Measurements from ENCODE around the gene BNC2.
"Not testable (repeated sequence)": the region's sequence is repeated elsewhere in the genome, so short reads cannot be mapped to it uniquely, and the experiment has no call there.

The BNC2 gene

GRCh38 chr9:16542290-16542689 lies 328.2 kb downstream of the BNC2 start:
- no peak for DNase-seq (ENCODE audit: low read depth in 2 of 2)

DNA sequence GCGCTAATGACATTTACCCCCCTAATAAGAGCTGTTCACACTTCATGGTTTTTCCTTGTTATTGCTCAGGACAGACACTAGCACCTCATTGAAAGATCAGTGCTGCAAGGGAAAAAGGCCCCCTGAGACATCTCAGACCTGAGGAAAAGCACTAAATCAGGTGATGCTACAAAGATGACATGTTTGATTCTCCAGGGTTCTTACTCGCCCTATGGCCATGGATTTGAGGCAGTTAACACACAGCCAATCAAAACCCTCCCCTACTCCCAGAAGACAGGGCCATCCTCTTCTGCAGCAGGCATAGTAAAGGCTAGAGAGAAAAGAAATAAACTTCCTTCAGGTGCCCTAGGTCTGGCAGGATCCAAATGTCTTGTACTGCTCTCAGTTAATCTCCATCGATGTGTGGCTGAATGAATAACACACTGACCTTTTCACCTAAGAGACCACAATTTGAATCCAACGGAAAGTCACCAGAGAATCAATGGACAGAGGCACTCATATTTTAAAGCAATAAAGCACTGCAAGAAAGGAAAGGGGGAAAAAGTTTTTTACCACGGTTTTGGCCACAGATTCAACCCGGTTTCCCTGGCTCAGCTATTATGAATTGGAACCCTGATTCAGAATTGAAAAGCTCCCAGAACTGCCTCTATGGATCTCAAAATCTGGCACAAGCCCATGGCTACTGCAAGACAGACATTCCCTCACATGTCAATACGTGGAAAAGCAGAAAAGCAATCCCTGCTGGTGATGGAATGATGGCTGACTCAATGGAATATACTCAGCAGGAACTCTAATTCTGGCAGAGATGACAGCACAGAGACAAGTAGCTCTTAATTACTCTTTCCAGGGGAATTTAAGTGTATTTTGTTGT lies 329.5 kb downstream of the BNC2 start:
- DNase-seq (ENCODE audit: low read depth in 2 of 2) = no peak

DNA sequence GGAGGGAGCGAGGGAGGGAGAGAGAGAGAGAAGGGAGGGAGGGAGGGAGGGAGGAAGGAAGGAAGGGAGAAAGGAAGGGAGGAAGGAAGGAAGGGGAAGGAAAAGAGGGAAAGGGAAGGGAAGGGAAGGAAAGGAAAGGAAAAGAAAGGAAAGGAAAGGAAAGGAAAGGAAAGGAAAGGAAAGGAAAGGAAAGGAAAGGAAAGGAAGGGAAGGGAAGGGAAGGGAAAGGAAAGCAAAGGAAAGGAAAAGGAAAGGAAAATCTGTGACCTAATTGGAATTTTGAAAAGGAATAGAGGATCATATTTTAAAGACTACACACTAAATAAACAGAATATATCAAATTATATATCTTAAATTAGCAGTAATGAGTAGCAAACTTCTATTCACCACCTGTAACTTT lies 330.8 kb downstream of the BNC2 start:
- not testable (repeated sequence) for DNase-seq (ENCODE audit: low read depth in 2 of 2)

- no peak for DNase-seq (ENCODE audit: low read depth in 2 of 2)
Measured at GRCh38 chr9:16535555-16535954, 334.9 kb downstream of the BNC2 start.

DNA sequence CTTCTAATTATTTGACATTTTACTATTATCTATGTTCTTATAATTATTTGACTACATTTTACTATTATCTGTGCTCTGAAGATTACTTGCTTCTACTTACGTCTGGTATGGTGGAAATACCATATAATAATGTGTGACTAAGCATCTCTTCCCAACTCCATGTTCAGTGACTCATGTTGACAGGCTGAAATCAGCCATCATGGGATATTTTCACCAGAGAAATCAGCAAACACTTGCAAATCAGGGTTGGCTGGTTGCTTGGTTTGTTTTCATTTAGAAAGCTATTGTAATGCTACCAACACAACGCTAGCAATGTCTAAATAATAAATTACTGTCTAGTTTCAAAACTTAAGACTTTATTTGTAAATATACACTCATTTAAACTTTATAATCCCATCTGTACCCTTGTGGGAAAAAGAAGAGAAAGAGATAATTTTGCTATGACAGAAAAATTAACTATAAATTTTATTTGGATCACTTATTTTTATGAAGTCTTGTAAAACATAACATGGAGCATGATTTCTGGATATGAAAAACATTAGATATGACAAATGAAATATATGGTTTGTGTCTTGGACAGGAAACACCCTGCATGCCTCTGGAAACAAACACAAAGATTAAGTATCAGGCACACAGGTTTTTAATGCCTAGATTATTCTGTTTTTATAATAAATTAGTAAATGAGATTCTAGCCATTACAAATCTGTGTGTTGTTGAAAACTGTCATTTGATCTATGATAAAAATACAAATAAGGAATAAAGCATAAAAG lies 337.6 kb downstream of the BNC2 start:
- no peak for DNase-seq (ENCODE audit: low read depth in 2 of 2)

DNA sequence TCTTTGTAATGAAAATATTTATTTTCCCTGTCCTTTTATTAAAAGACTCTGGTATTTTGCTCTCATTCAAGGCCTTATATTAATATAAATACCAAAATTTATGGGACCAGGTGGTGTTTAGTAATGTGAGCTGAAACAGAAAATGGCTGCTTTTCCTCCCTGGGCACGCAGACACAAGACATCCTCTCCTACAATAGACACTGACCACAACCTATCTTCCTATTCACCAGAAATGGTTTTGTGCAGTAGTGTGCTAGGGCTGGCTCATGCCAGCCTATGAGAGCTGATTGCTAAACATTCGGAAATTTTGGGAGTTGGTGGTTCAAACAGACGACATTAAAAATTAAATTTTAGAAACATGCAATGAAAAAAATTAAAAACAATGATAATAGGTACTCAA lies 338.2 kb downstream of the BNC2 start:
- no peak for DNase-seq (ENCODE audit: low read depth in 2 of 2)

DNA sequence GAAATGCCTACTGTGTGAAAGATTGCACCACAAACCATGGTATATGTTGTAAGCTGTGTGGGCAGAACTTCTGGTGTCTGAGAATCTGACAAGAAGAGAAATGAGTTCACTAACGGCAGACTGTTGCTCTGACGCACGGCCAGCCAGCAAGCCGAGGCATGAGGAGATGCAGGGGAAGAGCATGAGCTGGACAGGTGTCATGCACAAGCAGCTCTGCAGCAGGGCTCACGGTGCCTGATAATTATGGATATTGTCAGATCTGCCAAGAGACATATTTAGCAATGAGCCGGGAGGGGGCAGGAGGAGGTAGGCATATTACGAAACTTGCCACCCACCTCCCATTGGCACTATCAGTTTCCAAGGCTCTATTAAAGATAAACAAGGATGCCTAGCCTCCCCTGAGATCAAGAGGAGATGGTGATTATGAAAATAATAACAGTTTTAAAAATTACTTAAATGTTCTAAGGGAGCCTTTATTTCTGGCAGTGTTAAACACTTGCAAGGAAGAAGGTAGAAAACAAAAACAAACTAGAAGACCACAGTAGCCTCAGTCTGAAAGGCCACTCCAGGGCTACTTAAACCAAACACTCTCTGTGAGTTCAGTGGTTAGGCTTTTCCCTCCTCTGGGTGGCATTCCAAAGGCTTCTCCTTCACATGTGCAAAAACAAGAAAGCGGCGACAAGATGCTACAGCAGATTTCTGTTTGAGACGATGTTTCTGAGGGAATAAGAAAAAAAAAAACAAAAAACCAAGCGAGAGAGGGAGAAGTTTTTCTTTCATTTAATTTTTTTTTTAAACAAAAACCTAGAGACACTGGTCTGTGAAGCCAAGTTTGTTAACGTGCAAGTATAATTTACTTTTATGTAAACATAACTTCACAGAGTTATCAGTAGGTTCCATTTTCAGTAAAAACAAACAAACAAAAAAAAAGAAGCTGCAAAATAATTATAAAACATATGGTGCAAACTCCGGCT lies 339.5 kb downstream of the BNC2 start:
- no peak for DNase-seq (ENCODE audit: low read depth in 2 of 2)

- DNase-seq (ENCODE audit: low read depth in 2 of 2) = no peak
Measured at GRCh38 chr9:16527573-16527972, 342.9 kb downstream of the BNC2 start.

DNA sequence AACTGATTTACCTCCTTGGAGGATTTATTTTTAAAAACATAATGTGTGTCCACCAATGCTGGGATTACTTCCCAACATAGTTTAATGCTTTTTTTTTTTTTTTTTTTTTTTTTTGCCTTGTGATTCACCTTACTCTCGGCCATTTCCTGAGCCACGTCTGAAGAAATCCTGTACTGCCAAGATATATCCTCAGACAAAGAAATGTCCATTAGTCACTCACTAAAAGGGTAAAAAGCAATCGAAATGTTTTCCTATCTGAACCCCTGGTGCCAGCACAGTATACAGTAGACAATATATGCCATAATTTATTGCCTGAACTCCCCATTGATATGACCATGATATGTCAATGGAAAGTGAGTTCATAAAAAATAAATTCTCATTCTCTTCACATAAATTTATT lies 344.1 kb downstream of the BNC2 start:
- DNase-seq (ENCODE audit: low read depth in 2 of 2) = no peak

GRCh38 chr9:16524823-16525222 lies 345.6 kb downstream of the BNC2 start:
- DNase-seq (ENCODE audit: low read depth in 2 of 2) = no peak

- no peak for DNase-seq (ENCODE audit: low read depth in 2 of 2)
Measured at GRCh38 chr9:16524078-16524477, 346.4 kb downstream of the BNC2 start.

DNA sequence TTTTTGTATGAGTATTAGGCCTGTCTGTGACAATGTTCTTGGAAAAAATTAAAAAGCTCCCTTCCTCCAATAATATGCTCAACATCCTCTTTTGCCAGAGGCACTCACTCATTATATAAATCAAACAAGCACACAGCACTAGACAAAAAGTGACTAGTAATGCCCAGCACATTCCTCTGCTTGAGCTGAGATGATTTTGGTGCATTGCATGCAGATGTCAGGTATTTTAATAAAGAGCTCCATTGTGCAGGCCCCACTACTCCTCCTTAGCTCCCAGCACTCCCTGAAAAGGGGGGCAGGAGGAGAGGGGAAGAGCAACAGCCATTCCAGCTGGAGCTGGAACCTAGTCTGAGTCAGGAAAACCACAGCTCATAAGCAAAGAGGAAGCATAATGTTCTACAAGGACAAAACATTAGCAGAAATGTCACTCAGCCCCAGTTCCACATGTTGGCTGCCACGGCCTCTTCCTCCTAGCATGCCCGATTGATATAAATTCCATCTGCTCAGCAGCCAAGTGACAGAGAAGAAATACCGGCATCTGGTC lies 348.5 kb downstream of the BNC2 start:
- no peak for DNase-seq (ENCODE audit: low read depth in 2 of 2)

GRCh38 chr9:16519001-16519400 lies 351.5 kb downstream of the BNC2 start:
- no peak for DNase-seq (ENCODE audit: low read depth in 2 of 2)

DNA sequence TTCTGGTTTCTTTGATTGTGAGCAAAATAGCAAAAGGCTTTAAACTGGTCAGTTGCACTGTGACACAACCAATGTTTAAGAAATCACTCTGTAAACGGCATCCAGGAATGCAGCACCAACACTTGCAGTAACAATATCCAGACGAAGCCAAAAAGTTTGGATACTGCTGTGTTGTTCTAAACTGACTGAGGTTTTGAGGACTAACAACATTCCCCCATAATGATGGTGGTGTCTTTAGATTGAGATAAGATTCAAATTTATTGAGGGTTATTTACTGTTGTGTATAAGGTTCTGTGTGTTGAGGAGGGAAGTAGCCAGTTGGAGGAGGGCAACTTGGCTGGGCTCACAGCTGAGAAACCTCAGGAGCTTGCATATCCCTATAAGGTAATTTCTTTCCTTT lies 353.6 kb downstream of the BNC2 start:
- no peak for DNase-seq (ENCODE audit: low read depth in 2 of 2)

GRCh38 chr9:16515879-16516301 lies 354.6 kb downstream of the BNC2 start:
- DNase-seq (ENCODE audit: low read depth in 2 of 2) = no peak

GRCh38 chr9:16515207-16515606 lies 355.3 kb downstream of the BNC2 start:
- no peak for DNase-seq (ENCODE audit: low read depth in 2 of 2)

DNA sequence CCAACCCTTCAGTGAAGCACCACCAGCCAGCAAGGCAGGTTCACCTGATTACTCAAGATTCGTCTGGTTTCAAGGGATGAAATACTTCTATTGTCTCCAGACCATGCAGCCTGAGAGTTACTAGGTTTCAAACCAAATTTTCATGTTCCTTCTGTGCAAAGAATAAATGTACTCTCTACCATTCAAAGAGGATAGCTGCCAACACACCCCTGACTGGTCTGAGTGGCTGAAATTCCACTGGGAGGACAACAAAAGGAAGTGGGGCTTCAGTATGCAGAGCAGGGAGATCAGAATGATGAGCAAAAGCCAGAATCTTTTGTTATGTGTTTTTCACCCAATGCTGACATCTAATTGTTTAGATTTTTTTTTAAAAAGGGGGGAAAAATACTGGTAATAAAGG lies 356.3 kb downstream of the BNC2 start:
- DNase-seq (ENCODE audit: low read depth in 2 of 2) = no peak

GRCh38 chr9:16512281-16512680 lies 358.2 kb downstream of the BNC2 start:
- DNase-seq (ENCODE audit: low read depth in 2 of 2) = no peak

DNA sequence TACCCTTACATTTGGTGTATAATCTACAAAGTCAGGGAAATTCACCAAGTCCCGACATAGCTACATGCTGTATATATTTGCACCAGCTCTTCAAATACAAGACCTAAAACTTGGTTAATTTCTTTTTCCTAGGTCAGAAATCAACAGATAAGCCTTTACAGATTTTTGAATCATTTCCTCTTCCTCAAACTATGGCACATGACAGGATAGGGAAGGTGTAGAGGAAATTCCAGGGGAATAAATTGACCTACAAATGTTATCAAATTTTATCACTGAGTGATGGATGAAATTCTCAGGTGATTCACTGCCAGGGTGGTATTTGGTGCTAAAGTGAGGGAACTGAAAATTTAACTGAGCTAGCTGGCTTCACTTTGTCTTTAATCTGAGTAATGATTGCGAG lies 360.0 kb downstream of the BNC2 start:
- no peak for DNase-seq (ENCODE audit: low read depth in 2 of 2)

DNA sequence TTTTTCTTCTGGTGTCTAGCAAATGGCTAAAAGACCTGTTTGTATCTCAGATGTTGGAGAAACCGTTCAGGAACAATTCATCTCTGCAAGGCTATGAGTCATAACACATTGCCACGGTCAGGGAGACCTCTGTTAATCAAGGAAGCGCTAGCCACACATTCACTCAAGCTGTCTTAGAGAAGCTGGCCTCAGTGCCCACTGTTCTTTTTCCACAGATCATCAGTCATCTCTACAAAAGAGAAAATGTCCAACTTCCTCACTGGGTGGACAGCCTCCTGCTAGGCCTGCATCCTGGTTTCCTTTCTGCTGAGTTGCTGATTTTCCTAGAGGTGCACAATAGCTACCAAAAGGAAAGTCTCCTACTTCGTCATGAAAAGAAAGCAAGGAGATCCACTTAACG lies 360.5 kb downstream of the BNC2 start:
- DNase-seq (ENCODE audit: low read depth in 2 of 2) = no peak

DNA sequence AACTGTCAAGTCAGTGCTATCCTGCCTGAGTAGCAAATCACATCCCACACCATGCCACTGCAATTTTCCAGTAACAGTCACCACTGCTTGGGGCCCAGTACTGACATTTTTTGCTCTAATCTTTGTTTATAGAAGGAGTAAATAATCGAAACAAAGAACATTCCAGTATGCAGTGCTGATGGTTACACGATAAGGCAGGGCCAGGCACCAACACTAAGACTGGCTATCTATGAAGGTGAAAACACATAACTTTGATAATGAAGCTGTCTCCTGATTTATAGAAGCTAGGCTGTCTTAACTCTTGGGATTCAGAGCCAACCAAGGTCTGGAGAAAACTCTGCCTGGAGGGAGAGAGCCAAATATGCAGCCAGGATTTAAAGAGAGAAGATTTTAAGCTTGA lies 365.3 kb downstream of the BNC2 start:
- no peak for DNase-seq (ENCODE audit: low read depth in 2 of 2)

DNA sequence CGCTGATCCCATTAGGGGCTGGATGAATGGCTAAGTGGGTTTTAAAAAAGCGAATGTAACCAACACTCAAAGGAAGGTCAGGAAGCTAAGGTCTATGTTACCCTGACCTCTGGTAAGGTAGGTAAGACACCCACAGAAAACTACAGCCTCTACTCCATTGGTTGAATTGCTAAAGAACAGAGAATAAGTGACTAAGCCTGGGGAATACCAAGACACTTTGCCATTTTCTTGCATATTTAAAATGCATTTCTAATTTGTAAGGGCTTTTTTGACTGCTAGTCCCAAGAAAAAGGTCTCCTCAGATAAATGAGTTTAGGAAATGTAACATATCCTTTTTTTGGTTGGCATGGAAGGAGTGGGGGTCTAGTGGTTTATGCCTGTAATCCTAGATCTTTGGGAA lies 368.7 kb downstream of the BNC2 start:
- DNase-seq (ENCODE audit: low read depth in 2 of 2) = no peak

Measured in activated CD4-positive, alpha-beta T cell treated with anti-CD3 and anti-CD28 coated beads for 24 hours (primary cell).